Left hindlimb (tissue), 1 donor: ENCODE results near the gene SH2D2A.

Experiments used
- DNase-seq: peaks from one replicate; pipeline ENCODE4 v3.0.0-alpha.2; 2018

Gene SH2D2A

GRCh38 chr1:156822680-156823079 is 6.0 kb upstream of the SH2D2A start:
- DNase-seq: no peak

DNA sequence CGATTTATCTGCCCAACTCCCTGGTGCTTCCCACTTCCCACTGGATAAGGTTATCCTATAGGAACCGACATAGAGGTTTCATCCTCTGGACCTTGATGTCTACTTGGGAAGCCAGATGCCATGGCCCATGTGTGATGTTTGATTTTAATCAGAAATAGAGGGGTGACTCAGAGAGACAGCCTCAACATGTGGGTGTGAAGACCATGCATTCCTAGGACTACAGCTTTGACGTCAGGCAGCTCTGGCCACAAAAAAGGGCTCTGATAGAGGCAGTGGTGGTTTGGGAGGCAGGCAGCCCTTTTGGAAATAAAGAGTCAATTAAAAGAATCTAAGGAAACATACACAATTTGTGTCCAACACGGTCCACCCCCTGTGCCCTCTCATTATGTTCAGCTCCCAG is 5.2 kb upstream of the SH2D2A start:
- no peak for DNase-seq

- peak; percentile 17 for DNase-seq
These were observed 656 bp downstream of the SH2D2A start for GRCh38 chr1:156815961-156816422.

GRCh38 chr1:156815307-156815826 is 1.3 kb downstream of the SH2D2A start:
- peak; percentile 78 for DNase-seq

DNA sequence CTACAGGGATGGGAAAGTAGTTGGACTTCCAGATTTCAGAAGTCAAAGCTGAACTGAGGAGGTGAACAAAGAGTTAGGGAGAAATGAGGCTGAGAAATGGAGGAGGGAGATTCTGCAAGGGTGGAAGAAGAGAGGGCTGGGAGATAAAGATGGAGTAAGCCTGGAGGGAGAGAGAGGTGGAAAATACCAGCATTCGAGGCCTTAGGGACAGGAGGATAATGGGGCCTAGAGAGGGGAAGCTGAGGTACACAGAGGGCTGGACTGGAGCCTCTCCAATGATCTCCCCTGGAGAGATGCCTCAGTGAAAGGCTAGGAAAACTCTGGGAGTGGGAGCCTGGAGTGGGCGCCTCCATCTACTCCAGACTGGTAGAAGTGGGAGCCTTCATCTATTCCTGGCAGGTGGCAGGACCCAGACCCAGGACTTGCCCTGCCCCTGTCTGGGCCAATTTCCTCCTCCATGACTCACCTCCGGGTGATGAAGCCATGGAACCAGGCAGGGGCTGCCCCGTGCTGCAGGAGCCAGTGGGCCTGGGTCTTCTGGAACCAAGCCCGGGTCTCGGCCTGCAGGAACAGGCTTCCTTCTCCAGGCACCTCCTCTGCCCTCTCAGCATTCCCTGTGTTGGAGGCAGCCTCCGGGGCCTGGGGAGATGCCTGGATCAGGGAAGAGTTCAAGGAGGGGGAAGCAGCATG is 1.9 kb downstream of the SH2D2A start:
- no peak for DNase-seq

DNA sequence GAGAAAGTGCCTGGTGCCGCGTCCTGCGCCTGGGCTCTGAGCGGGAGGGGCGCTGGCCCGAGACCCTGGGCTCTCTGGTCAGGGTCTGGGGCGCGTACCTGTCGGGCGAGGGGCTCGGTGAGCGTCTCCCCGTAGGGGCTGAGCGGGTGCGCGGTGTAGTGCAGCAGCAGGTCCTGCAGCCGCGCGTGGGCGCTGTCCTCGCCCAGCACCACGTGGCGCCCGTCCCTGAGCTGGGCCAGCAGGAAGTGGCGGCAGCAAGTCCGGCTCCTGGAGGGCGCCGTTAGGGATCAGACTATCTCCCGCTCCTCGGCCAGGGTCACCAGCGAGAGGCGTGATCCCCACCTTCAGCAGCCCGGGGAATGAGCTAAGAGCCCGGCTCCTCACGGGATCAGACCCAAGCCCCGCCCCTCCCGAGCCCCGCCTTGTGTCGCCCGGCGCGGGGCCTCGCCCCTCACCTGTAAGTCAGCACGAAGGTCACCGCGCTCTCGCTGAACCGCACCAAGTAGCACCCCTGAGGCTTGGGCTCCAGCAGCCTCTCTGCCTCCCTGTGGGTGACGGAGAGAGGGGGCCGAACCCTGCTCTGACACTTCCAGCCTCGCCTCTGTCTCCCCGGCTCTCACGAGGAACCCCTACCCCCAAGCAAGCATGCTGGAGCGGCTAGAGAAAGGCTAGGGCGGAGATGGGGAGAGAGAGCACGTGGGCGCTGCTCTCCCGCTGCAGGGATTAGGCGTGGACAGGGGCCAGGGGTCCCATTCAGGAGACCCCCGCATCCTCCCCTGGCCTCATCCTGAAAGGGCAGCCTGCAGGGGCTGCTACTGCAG is 2.7 kb downstream of the SH2D2A start:
- DNase-seq: peak; percentile 62

DNA sequence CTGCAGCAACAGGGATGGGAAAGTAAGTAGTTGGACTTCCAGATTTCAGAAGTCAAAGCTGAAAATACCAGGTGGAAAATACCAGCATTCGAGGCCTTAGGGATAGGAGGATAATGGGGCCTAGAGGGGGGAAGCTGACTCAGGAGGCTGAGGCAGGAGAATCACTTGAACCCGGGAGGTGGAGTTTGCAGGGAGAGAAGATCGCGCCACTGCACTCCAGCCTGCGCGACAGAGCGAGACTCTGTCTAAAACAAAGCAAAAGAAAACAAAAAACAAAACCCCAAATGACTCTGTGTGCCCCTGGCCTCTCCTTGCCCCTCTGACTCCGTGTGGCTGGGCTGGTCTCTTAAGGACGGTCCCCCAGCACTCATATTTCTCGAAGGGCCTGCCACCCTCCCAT is 3.4 kb downstream of the SH2D2A start:
- no peak for DNase-seq

- no peak for DNase-seq
These were observed 4.2 kb downstream of the SH2D2A start for GRCh38 chr1:156812293-156812990.

- DNase-seq: no peak
These were observed 5.5 kb downstream of the SH2D2A start for GRCh38 chr1:156811168-156811567.

DNA sequence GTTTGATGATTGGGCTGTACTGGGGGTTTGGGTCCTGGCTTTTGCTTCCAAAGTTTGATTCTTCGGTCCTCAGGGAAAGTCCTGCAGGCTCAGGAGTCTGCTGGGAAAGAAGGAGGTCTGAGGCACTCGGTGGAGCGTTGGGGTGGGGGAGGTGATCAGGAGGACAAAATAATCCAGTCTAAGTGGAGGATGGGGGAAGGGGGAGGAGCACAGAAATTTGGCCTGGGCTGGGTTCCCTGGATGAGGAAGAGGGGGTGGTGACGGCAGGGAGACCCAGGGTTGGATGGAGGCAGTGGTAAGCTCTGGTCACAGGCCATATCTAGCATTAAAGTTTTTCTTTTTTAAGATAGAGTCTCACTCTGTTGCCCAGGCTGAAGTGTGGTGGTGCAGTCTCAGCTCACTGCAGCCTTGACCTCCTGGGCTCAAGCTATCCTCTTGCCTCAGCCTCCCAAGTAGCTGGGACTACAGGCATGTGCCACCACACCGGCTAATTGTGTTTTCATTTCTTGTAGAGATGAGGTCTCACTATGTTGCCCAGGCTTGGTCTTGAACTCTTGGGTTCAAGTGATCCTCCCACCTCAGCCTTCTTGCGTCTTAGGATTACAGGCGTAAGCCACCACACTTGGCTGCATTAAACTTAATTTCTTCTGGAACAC is 6.8 kb downstream of the SH2D2A start:
- no peak for DNase-seq

GRCh38 chr1:156809281-156809680 is 7.4 kb downstream of the SH2D2A start:
- no peak for DNase-seq

- DNase-seq: no peak
These were observed 8.2 kb downstream of the SH2D2A start for GRCh38 chr1:156808186-156809030.

GRCh38 chr1:156807627-156808026 is 9.0 kb downstream of the SH2D2A start:
- no peak for DNase-seq

DNA sequence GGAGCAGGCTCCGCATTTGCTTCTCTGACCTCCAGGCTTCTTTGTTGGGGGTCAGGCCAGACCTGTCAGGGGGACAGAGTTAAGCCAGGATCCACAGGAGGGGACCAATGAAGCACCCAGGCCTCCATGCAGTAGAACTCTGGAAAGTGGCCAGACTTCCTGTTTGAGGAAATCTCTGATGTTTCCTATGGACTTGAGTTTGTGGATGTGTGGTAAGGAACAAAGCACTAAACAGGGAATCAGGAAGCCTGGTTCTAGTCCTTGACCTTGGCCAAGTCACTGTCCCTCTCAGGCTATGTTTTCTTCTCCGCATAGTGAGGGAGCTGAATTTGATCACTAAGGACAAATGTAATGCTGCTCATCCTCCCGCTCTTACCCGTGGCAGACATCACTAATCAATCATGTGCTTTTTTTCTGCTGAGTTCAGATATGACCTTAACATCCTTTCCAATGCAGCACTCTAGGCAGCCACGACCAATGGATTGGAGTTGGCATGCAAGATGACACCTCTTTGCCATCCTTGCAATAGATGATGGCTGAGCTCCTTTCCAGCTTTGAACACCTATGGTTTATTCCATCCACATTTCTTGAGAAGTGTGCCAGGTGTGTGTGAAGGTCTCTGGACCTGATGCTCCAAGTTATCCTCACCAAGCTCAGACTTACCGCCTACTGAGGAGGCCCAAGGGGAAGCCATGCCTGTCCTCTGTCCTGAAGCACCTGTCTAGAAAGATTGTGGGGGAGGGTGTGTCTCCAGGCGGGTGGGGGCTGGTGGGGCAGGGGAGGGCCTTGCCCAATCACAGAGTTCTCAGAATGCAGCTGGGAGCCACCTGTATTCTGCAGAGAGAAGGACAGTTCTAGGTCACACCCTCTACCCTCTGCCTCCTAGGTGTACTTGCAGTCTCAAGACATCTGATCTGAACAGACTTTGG is 9.9 kb downstream of the SH2D2A start:
- no peak for DNase-seq

GRCh38 chr1:156805766-156806511 is 10.7 kb downstream of the SH2D2A start:
- DNase-seq: no peak

GRCh38 chr1:156804572-156805243 is 11.9 kb downstream of the SH2D2A start:
- DNase-seq: no peak

- no peak for DNase-seq
These were observed 12.6 kb downstream of the SH2D2A start for GRCh38 chr1:156804026-156804425.

- DNase-seq: no peak
These were observed 13.4 kb downstream of the SH2D2A start for GRCh38 chr1:156803086-156803851.
